ENCODE data around the gene KANSL3.

KANSL3 gene

DNA sequence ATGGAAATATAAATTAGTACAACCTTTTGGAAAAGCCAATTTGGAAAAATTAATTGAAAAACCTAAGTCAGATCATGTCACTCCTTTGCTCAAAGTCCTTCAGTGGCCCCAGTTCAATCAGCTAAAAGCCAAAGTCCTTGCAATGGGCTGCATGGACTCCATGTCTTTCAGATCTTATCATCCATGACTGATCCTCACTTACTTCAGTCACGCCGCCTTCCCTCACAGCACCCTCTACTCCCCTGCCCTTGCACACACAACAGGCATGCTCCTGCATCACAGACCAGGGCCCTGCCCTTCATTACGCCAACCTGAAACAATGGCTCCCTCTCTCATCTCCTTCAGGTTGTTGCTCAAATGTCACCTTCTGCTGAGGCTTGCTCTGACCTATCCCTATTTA lies 15.6 kb downstream of the KANSL3 start:
- TF ChIP-seq CTCF (IDR thresholded peaks at IDR 0.05; ENCODE audit: insufficient read depth, low read depth, low read length, missing control alignments): no peak
- DNase-seq (ENCODE audit: low read depth): no peak

GRCh38 chr2:96618596-96619283 lies 19.4 kb downstream of the KANSL3 start:
- no peak for DNase-seq (ENCODE audit: low read depth)
- H3K4me3 ChIP-seq (ENCODE audit: low read length): no peak overlapping the region
- no peak for TF ChIP-seq CTCF (IDR thresholded peaks at IDR 0.05; ENCODE audit: insufficient read depth, low read depth, low read length, missing control alignments)

More for the DNA sequence above, 15.6 kb downstream of the KANSL3 start:
- H3K4me3 ChIP-seq (ENCODE audit: low read length): no peak overlapping the region

DNA sequence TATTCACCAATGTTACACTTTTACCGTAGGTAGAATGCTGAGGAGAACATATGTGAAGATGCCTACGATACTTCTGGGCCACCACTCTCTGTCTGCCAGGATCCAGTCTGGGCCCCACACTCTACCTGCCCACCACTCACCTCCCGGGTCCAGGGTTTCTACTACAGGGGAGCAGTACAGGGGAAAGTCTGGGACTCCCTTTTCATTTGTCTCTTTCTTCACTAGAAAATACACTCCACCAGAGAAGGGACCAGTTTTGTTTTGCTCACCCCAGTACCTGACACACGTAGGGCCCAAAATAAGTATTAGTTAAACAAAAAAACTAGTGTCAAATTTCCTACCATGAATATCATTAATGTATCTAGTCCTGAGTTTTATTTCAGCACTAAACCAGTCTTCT lies 21.1 kb downstream of the KANSL3 start:
- DNase-seq (ENCODE audit: low read depth): no peak
- no peak overlapping the region for H3K4me3 ChIP-seq (ENCODE audit: low read length)
- TF ChIP-seq CTCF (IDR thresholded peaks at IDR 0.05; ENCODE audit: insufficient read depth, low read depth, low read length, missing control alignments): no peak

GRCh38 chr2:96616535-96616934 lies 21.6 kb downstream of the KANSL3 start:
- no peak for DNase-seq (ENCODE audit: low read depth)
- no peak for TF ChIP-seq CTCF (IDR thresholded peaks at IDR 0.05; ENCODE audit: insufficient read depth, low read depth, low read length, missing control alignments)
- H3K4me3 ChIP-seq (ENCODE audit: low read length): no peak overlapping the region

- TF ChIP-seq CTCF (IDR thresholded peaks at IDR 0.05; ENCODE audit: insufficient read depth, low read depth, low read length, missing control alignments): no peak
- no peak for DNase-seq (ENCODE audit: low read depth)
- no peak overlapping the region for H3K4me3 ChIP-seq (ENCODE audit: low read length)
Measured at GRCh38 chr2:96616128-96616527, 22.0 kb downstream of the KANSL3 start.

- no peak overlapping the region for H3K4me3 ChIP-seq (ENCODE audit: low read length)
- no peak for TF ChIP-seq CTCF (IDR thresholded peaks at IDR 0.05; ENCODE audit: insufficient read depth, low read depth, low read length, missing control alignments)
- no peak for DNase-seq (ENCODE audit: low read depth)
Measured at GRCh38 chr2:96608469-96609455, 29.4 kb downstream of the KANSL3 start.

Measured in epithelial cell of esophagus (primary cell).